Measurements from ENCODE around the gene LAMC1.
A peak's percentile ranks its signal among the peaks of the same experiment; 100 is the strongest.

The LAMC1 gene

DNA sequence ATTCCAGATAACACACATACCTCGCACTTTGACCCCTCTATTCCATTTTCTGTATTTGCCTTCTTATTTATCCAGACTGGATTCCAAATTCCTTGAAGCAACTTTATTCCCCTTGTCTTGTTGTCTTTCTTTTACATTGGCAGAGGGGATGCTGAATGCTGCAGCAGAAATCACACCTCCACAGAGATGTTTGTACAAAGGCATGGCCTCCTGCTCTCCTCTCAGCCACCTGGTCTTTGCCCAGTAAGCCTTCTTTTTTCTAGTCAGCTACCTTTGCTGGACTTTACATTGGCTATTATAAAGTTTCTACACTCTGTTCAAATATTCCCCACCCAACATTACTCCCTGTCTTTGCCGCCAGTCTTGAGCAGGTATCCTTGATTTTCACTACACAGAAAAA, 75.1 kb downstream of the LAMC1 start:
- Histone ChIP-seq H3K4me1 (ENCODE audit: control insufficient read depth, insufficient read depth, low read length) (peaks cover 97% of the 10 kb centered on the region), H3K36me3 (ENCODE audit: control insufficient read depth, insufficient read depth, low read length, severe bottlenecking) (peaks cover 36% of the 10 kb centered on the region), H3K9me3 (ENCODE audit: control insufficient read depth, low read length) (no peaks in the 10 kb centered on the region), H3K4me3 (ENCODE audit: low read length) (no peak overlapping the region), H3K27me3 (replicated peaks; ENCODE audit: control insufficient read depth, insufficient read depth, low read length) (no peaks in the 10 kb centered on the region), H3K9ac (ENCODE audit: low read length) (peak overlapping the region; percentile 1)
- no peak for DNase-seq (ENCODE audit: low read depth)

DNA sequence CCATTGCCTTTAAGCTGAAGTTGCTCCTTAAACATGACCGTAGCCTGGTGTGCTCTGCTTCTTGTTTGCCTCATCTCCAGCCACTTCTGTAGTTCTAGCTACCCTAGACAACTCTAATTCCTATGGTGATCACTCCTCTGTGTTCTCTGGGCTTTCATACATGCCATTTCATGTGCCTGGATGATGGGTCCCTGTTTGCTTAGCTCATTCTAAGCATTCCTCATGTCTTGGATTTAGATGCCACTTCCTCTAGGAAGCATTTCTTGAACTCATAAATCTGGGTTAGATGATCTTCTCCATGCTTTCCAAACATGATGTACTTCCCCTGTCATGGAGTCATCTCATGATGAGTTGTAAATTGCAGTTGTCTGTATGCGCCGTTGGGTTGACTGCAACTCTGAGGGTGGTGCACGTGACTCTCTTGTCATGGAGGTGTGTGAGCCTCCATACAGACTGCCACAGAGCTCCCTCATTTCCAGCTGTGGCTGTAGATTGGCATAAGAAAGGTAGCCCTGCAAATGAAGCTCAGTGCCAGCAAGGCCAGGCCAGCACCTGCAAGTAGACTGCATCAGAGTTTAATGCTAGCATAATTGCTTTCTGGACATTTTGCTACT, 77.2 kb downstream of the LAMC1 start:
- Histone ChIP-seq H3K27me3 (replicated peaks; ENCODE audit: control insufficient read depth, insufficient read depth, low read length) (no peaks in the 10 kb centered on the region), H3K36me3 (ENCODE audit: control insufficient read depth, insufficient read depth, low read length, severe bottlenecking) (peaks cover 53% of the 10 kb centered on the region), H3K9ac (ENCODE audit: low read length) (no peak overlapping the region), H3K4me1 (ENCODE audit: control insufficient read depth, insufficient read depth, low read length) (peaks cover 96% of the 10 kb centered on the region), H3K9me3 (ENCODE audit: control insufficient read depth, low read length) (no peaks in the 10 kb centered on the region), H3K4me3 (ENCODE audit: low read length) (no peak overlapping the region)
- no peak for DNase-seq (ENCODE audit: low read depth)

DNA sequence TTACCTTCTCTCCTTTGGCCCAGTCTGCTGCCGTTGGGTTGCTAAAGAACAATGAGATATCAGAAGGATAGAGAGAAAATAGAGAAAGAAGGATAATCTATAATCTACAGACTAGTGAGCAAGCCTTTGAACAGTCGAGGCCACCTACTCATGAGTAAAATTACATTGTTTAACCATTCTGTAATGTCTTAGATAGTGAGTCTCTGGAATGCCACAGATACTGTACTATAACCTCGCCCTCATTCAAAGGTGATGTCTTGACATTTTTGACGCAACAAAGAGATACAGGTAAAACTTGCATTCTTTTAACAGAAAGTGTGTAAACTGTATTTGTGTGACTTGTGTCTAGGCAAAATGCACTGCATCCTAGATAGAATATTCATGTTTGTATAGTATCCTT, 77.9 kb downstream of the LAMC1 start:
- H3K27me3 ChIP-seq (replicated peaks; ENCODE audit: control insufficient read depth, insufficient read depth, low read length), result no peaks in the 10 kb centered on the region
- no peak overlapping the region for H3K9ac ChIP-seq (ENCODE audit: low read length)
- no peak overlapping the region for H3K4me3 ChIP-seq (ENCODE audit: low read length)
- peaks cover 96% of the 10 kb centered on the region for H3K4me1 ChIP-seq (ENCODE audit: control insufficient read depth, insufficient read depth, low read length)
- H3K36me3 ChIP-seq (ENCODE audit: control insufficient read depth, insufficient read depth, low read length, severe bottlenecking), result peaks cover 57% of the 10 kb centered on the region
- DNase-seq (ENCODE audit: low read depth), result no peak
- no peaks in the 10 kb centered on the region for H3K9me3 ChIP-seq (ENCODE audit: control insufficient read depth, low read length)

DNA sequence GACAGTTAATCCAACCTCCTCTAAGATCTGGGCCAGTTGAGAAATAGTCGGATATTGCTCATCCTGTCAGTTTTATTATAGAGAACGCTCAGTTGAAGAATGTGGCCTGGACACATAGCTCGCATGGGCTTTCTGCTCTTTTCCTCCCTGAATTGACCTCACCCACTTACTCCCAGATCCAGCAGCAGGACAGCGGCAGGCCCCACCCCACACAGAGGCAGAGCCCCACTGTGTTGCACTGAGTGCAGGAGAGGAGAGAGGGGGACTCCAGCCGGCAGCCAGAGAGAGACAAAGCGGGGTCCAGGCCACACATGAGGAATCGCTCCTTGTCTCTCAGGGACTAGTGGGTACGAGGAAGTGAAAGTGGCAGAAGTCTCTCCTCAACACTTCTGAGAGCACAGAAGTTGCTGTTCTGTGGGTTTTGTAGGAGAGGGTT, 78.6 kb downstream of the LAMC1 start:
- peaks cover 64% of the 10 kb centered on the region for H3K36me3 ChIP-seq (ENCODE audit: control insufficient read depth, insufficient read depth, low read length, severe bottlenecking)
- peak overlapping the region; percentile 54 for H3K9ac ChIP-seq (ENCODE audit: low read length)
- DNase-seq (ENCODE audit: low read depth), result peak; percentile 28
- no peaks in the 10 kb centered on the region for H3K9me3 ChIP-seq (ENCODE audit: control insufficient read depth, low read length)
- peaks cover 96% of the 10 kb centered on the region for H3K4me1 ChIP-seq (ENCODE audit: control insufficient read depth, insufficient read depth, low read length)
- peak overlapping the region; percentile 43 for H3K4me3 ChIP-seq (ENCODE audit: low read length)
- no peaks in the 10 kb centered on the region for H3K27me3 ChIP-seq (replicated peaks; ENCODE audit: control insufficient read depth, insufficient read depth, low read length)

DNA sequence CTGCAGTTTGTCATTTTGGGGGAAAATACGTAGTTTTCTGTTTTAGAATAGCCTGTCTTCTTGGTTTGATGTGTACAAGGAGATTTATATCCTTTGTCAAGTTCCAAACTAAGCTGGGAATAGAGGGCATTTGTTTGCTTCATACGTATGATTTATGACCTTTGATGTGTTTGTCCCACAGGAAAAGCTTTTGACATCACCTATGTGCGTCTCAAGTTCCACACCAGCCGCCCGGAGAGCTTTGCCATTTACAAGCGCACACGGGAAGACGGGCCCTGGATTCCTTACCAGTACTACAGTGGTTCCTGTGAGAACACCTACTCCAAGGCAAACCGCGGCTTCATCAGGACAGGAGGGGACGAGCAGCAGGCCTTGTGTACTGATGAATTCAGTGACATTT, 79.9 kb downstream of the LAMC1 start:
- Histone ChIP-seq H3K9ac (ENCODE audit: low read length) (no peak overlapping the region), H3K4me3 (ENCODE audit: low read length) (no peak overlapping the region), H3K36me3 (ENCODE audit: control insufficient read depth, insufficient read depth, low read length, severe bottlenecking) (peaks cover 73% of the 10 kb centered on the region), H3K4me1 (ENCODE audit: control insufficient read depth, insufficient read depth, low read length) (peaks cover 88% of the 10 kb centered on the region), H3K9me3 (ENCODE audit: control insufficient read depth, low read length) (no peaks in the 10 kb centered on the region), H3K27me3 (replicated peaks; ENCODE audit: control insufficient read depth, insufficient read depth, low read length) (no peaks in the 10 kb centered on the region)
- no peak for DNase-seq (ENCODE audit: low read depth)

DNA sequence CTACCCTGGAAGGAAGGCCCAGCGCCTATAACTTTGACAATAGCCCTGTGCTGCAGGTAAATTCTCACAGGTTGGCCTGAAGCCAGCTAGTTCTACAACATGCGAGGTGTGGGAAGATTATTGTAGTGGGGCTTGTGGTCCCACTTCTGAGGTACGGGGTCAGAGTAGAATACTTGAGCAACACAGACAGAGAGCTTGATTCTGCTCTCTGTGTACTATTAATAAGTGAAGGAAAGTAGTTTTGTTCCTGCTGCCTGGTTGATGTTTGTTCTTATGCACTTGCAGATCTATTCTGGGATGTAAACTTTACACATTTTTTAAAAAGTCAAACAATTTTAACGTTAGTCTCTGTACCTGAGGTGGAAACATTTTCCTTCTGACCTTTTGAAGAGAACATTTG, 80.4 kb downstream of the LAMC1 start:
- H3K27me3 ChIP-seq (replicated peaks; ENCODE audit: control insufficient read depth, insufficient read depth, low read length), result no peaks in the 10 kb centered on the region
- H3K36me3 ChIP-seq (ENCODE audit: control insufficient read depth, insufficient read depth, low read length, severe bottlenecking), result peaks cover 73% of the 10 kb centered on the region
- H3K4me1 ChIP-seq (ENCODE audit: control insufficient read depth, insufficient read depth, low read length), result peaks cover 84% of the 10 kb centered on the region
- H3K9me3 ChIP-seq (ENCODE audit: control insufficient read depth, low read length), result no peaks in the 10 kb centered on the region
- no peak overlapping the region for H3K9ac ChIP-seq (ENCODE audit: low read length)
- DNase-seq (ENCODE audit: low read depth), result no peak
- H3K4me3 ChIP-seq (ENCODE audit: low read length), result no peak overlapping the region

DNA sequence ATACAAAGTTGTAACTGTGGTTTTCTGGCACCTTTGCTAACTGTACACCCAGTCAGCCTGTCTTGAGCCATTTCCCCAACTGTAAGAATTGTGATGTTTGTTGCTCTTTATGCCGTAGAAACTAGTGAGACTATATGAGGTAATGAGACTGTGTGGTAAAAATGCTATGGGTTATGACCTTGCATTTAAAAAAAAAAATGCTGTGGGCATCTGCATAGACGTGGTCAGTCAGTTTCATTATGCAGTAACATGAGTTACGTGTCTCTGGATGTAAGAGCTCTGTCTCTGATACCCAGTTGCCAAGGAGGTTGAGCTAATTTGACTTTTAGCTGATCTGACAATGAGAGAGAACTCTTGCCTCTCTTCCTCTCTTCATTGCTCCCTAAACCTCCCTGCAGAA, 82.2 kb downstream of the LAMC1 start:
- H3K4me1 ChIP-seq (ENCODE audit: control insufficient read depth, insufficient read depth, low read length), result peaks cover 66% of the 10 kb centered on the region
- no peaks in the 10 kb centered on the region for H3K27me3 ChIP-seq (replicated peaks; ENCODE audit: control insufficient read depth, insufficient read depth, low read length)
- peak overlapping the region; percentile 38 for H3K4me3 ChIP-seq (ENCODE audit: low read length)
- no peaks in the 10 kb centered on the region for H3K9me3 ChIP-seq (ENCODE audit: control insufficient read depth, low read length)
- H3K36me3 ChIP-seq (ENCODE audit: control insufficient read depth, insufficient read depth, low read length, severe bottlenecking), result peaks cover 75% of the 10 kb centered on the region
- peak; percentile 32 for DNase-seq (ENCODE audit: low read depth)
- H3K9ac ChIP-seq (ENCODE audit: low read length), result peak overlapping the region; percentile 30

DNA sequence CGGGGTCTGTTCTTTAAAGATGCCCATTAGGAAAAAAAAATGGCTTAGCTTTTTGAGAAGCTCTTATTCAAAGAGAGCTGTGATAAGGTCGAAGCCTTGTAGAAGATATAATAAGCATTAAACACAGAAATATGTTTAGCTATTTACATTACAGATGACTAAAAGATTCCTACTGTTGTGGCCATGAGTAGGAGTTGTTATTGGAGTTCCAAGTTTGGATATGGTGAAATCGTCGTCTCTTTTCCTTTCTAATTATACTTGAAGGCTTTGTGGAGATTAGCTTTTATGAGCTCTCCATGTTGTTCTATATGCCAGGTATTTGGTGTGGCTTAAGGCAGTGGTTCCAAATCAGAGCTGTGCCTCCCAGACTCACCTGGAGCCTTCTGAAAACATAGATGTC, 82.9 kb downstream of the LAMC1 start:
- DNase-seq (ENCODE audit: low read depth), result peak; percentile 71
- peaks cover 58% of the 10 kb centered on the region for H3K4me1 ChIP-seq (ENCODE audit: control insufficient read depth, insufficient read depth, low read length)
- no peaks in the 10 kb centered on the region for H3K9me3 ChIP-seq (ENCODE audit: control insufficient read depth, low read length)
- peaks cover 78% of the 10 kb centered on the region for H3K36me3 ChIP-seq (ENCODE audit: control insufficient read depth, insufficient read depth, low read length, severe bottlenecking)
- H3K27me3 ChIP-seq (replicated peaks; ENCODE audit: control insufficient read depth, insufficient read depth, low read length), result no peaks in the 10 kb centered on the region
- H3K9ac ChIP-seq (ENCODE audit: low read length), result peak overlapping the region; percentile 30
- no peak overlapping the region for H3K4me3 ChIP-seq (ENCODE audit: low read length)

DNA sequence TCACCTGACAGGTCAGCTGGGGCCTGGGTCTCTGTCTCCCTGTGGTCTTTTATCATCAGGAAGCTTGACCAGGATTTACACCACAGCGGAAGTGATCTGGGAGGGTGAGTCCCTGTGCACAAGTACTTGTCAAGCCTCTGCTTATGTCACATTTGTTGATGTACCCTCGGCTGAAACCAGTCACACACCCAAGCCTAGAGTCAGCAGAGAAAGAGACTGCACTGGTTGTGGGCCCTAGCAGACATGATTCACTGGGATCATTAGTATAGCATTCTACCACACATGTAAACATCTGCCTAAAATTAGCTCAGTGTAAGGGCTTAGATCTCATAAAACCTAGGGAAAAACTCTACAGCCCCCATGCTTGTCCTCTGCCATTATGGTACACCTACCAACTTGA, 83.5 kb downstream of the LAMC1 start:
- DNase-seq (ENCODE audit: low read depth), result peak; percentile 31
- H3K36me3 ChIP-seq (ENCODE audit: control insufficient read depth, insufficient read depth, low read length, severe bottlenecking), result peaks cover 83% of the 10 kb centered on the region

DNA sequence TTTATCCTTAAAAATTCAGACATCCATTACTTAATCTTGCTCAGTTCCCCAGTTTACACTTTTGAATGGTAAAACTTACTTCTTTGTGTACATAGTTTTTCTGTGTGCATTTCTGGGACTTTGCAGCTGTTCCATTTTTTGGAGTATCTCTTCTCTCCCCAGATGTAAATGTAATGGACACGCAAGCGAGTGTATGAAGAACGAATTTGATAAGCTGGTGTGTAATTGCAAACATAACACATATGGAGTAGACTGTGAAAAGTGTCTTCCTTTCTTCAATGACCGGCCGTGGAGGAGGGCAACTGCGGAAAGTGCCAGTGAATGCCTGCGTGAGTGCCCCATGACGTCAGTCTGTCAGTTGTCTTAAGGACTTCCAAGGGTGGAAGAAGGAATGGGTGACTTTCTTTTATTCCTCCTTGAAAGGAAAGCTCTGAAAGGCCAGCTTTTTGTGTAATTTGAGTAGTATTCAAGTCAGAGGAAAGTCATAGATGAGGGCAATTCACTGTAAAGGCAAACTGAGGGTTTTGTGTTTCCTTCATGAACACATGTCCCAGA, 87.2 kb downstream of the LAMC1 start:
- Histone ChIP-seq H3K36me3 (ENCODE audit: control insufficient read depth, insufficient read depth, low read length, severe bottlenecking) (peaks cover 95% of the 10 kb centered on the region), H3K4me3 (ENCODE audit: low read length) (no peak overlapping the region), H3K4me1 (ENCODE audit: control insufficient read depth, insufficient read depth, low read length) (peaks cover 20% of the 10 kb centered on the region), H3K9ac (ENCODE audit: low read length) (no peak overlapping the region), H3K27me3 (replicated peaks; ENCODE audit: control insufficient read depth, insufficient read depth, low read length) (no peaks in the 10 kb centered on the region), H3K9me3 (ENCODE audit: control insufficient read depth, low read length) (no peaks in the 10 kb centered on the region)
- no peak for DNase-seq (ENCODE audit: low read depth)

More for the DNA sequence above, 83.5 kb downstream of the LAMC1 start:
- Histone ChIP-seq H3K4me1 (ENCODE audit: control insufficient read depth, insufficient read depth, low read length) (peaks cover 53% of the 10 kb centered on the region), H3K27me3 (replicated peaks; ENCODE audit: control insufficient read depth, insufficient read depth, low read length) (no peaks in the 10 kb centered on the region), H3K9ac (ENCODE audit: low read length) (peak overlapping the region; percentile 10), H3K4me3 (ENCODE audit: low read length) (no peak overlapping the region), H3K9me3 (ENCODE audit: control insufficient read depth, low read length) (no peaks in the 10 kb centered on the region)

DNA sequence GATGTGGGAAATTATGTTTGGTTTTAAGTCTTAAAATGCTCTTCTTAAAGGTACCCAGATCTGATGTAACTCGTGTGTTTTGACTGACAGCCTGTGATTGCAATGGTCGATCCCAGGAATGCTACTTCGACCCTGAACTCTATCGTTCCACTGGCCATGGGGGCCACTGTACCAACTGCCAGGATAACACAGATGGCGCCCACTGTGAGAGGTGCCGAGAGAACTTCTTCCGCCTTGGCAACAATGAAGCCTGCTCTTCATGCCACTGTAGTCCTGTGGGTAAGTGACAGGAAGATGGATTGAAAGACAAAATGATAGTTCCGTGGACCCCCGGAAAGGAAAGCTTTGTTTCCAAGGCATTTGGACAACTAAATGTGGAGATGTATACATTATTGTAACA, 91.2 kb downstream of the LAMC1 start:
- H3K36me3 ChIP-seq (ENCODE audit: control insufficient read depth, insufficient read depth, low read length, severe bottlenecking), result peaks cover 99% of the 10 kb centered on the region
- H3K4me1 ChIP-seq (ENCODE audit: control insufficient read depth, insufficient read depth, low read length), result no peaks in the 10 kb centered on the region
- no peak overlapping the region for H3K9ac ChIP-seq (ENCODE audit: low read length)
- H3K9me3 ChIP-seq (ENCODE audit: control insufficient read depth, low read length), result no peaks in the 10 kb centered on the region
- H3K27me3 ChIP-seq (replicated peaks; ENCODE audit: control insufficient read depth, insufficient read depth, low read length), result no peaks in the 10 kb centered on the region
- H3K4me3 ChIP-seq (ENCODE audit: low read length), result no peak overlapping the region
- no peak for DNase-seq (ENCODE audit: low read depth)

DNA sequence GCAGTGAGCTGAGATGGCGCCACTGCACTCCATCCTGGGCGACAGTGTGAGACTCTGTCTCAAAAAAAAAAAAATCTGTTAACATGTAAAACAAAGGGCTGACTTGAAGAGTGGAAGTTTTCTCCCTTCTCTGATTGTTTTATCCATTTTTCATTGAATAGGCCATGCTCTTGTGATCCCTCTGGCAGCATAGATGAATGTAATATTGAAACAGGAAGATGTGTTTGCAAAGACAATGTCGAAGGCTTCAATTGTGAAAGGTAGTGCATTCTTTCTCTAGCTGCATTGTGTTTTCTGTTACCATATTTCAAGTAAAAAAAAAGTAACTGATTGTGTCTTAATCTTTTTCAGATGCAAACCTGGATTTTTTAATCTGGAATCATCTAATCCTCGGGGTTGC, 93.2 kb downstream of the LAMC1 start:
- H3K4me1 ChIP-seq (ENCODE audit: control insufficient read depth, insufficient read depth, low read length), result no peaks in the 10 kb centered on the region
- H3K27me3 ChIP-seq (replicated peaks; ENCODE audit: control insufficient read depth, insufficient read depth, low read length), result no peaks in the 10 kb centered on the region
- no peaks in the 10 kb centered on the region for H3K9me3 ChIP-seq (ENCODE audit: control insufficient read depth, low read length)
- no peak overlapping the region for H3K9ac ChIP-seq (ENCODE audit: low read length)
- no peak for DNase-seq (ENCODE audit: low read depth)
- peaks cover 96% of the 10 kb centered on the region for H3K36me3 ChIP-seq (ENCODE audit: control insufficient read depth, insufficient read depth, low read length, severe bottlenecking)
- H3K4me3 ChIP-seq (ENCODE audit: low read length), result no peak overlapping the region
